Testis (tissue), 2 donors: ENCODE results near the gene PGK1.

Source experiments
- POLR2A ChIP-seq: fragments of 450-650 bp; IDR thresholded peaks from one replicate; pipeline ENCODE4 v1.6.1; 2017; ENCODE audit warnings: antibody characterized with exemption, mild to moderate bottlenecking, moderate library complexity
- TF ChIP-seq, protein P1 (sequence below), 3 experiments: fragments of 450-650 bp in 2 of 3; fragments of 200-600 bp in 1 of 3; sonication (generic) in 1 of 3; IDR thresholded peaks; one replicate each; pipeline ENCODE4 v1.5.1; 2016 to 2019; ENCODE audit warnings: antibody characterized with exemption in 3 of 3, mild to moderate bottlenecking in 2 of 3, moderate library complexity in 1 of 3

DNA sequence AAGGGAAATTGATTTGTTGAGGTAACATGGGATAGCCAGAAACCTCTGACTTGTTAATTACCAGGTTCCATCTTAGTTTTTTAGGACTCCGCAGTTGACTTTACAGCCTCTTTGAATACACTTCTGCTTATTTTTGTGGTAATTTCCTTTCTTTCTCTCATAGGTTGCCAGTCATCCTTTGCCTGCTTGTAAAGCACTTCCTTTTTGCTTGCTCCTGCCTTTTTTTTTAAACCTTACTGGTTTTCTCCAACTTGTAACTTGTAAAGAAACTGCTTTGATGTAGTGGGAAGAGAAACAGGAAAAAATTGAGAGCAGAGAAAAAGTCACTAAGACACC, 2.6 kb downstream of the PGK1 start:
- TF ChIP-seq, protein P1, sequence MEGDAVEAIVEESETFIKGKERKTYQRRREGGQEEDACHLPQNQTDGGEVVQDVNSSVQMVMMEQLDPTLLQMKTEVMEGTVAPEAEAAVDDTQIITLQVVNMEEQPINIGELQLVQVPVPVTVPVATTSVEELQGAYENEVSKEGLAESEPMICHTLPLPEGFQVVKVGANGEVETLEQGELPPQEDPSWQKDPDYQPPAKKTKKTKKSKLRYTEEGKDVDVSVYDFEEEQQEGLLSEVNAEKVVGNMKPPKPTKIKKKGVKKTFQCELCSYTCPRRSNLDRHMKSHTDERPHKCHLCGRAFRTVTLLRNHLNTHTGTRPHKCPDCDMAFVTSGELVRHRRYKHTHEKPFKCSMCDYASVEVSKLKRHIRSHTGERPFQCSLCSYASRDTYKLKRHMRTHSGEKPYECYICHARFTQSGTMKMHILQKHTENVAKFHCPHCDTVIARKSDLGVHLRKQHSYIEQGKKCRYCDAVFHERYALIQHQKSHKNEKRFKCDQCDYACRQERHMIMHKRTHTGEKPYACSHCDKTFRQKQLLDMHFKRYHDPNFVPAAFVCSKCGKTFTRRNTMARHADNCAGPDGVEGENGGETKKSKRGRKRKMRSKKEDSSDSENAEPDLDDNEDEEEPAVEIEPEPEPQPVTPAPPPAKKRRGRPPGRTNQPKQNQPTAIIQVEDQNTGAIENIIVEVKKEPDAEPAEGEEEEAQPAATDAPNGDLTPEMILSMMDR (IDR thresholded peaks at IDR 0.05): no peak
- no peak for TF ChIP-seq POLR2A
